Adipose tissue (tissue), 3 donors: ENCODE results near the gene ASCC1. TPM values are rescaled to one million over a fixed set of nuclear protein-coding genes. Genes with fewer than 3 reads are reported as not detected.
"Not testable (repeated sequence)": the region's sequence is repeated elsewhere in the genome, so short reads cannot be mapped to it uniquely, and the experiment has no call there.

Experiments
- H3K27ac ChIP-seq: one replicate; pipeline ENCODE4 v1.5.1; 2013; ENCODE audit warnings: low read depth, low read length
- whole genome bisulfite sequencing, 3 donors: extraction: QIAGEN DNeasy Blood & Tissue Kit; methylation state at CpG; one replicate each; pipeline ENCODE4 v1.1.7; 2013; 5-methylcytosine and 5-hydroxymethylcytosine counted together
- polyA plus RNA-seq, 3 donors: library from polyadenylated mRNA; stranded (reverse); fragments of 200-250 nt; gene quantifications; one replicate each; pipeline ENCODE4 v1.2.3, GENCODE V29; 2013
- donor health status: healthy with polysubstance abuse.
- donor health status: Bipolar disorder and iron deficiency.
- donor health status: healthy.

ASCC1 gene
- polyA plus RNA-seq, 3 donors: 13.3 to 34.1 (median 18.0) TPM

DNA sequence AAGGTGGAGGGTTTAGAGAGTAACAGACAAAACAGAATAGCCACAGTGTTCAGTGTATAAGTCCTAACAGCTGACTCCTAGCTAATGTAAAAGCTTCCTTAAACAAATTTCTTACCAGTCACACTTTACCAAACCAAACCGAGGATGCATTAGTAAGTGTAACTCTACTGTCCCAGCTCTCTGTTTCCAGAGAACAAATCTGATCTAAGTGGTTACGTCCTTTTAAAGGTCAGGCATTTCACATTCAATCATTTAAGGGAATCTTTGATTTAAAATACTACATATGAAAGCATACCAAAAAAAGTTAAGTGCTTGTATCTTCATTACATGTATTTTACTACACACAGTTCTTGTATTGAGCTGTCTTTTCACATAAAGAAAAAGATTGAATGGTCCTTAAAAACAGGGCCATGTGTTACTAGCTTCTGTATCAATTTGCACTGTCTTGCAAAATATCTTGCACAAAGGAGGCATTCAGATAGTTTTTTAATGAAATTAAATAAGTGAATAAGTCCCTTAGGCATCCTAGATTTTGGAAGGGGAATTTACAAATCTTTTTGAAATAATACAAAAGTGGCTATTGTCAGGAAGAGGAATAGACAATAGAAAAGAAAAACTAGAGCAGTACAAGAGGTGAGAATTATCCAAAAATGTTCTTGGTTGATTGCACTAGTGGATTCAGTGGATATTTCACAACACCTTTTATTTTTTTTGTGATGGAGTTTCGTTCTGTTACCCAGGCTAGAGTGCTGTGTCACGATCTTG, 69.3 kb downstream of the ASCC1 start:
- 65 to 90% (median 68%) methylated on average over 4 of the region's 4 CpGs for WGBS, 3 donors
- no peak overlapping the region for H3K27ac ChIP-seq

DNA sequence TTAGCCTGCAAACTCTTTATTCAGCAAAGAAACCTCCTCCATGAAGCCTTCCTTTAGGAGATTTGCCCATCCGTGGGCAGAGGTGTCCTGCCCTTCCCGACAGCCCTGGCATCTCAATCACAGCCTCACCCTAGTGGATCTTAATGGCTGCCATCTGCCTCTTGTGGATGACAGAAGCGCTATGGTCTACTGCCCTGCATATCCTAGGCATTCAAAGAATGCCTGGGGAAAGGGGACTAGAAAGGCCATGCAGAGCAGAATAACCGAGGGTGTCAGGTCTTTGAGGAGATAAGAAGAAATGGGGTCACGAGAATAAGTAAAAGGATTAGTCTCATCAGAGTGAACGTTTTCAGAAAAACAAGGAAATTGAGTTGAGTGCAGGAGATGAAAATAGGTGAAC, 70.0 kb downstream of the ASCC1 start:
- no peak overlapping the region for H3K27ac ChIP-seq

DNA sequence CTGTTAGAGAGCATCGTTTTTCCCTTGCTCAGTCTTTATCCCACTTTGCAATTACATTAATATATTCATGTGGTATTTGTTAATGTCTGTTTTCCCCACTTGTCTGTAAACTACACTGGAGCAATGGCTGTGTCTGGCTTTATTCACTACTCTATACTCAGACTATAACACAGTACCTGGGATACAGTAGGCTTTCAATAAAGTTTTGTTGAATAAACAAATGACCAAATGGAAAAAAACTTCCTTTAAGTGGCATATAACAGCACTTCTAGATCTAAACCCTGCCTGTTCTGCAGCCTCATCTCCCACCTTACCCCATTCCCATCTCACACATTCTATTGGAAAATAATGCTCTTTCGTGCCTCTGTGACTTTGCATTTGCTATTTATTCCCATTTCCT, 70.4 kb downstream of the ASCC1 start:
- 80 to 86% (median 84%) methylated on average over 2 of the region's 2 CpGs for WGBS, 3 donors

More for the DNA sequence above, 70.0 kb downstream of the ASCC1 start:
- 82 to 85% (median 82%) methylated on average over 6 of the region's 6 CpGs for WGBS, 3 donors

DNA sequence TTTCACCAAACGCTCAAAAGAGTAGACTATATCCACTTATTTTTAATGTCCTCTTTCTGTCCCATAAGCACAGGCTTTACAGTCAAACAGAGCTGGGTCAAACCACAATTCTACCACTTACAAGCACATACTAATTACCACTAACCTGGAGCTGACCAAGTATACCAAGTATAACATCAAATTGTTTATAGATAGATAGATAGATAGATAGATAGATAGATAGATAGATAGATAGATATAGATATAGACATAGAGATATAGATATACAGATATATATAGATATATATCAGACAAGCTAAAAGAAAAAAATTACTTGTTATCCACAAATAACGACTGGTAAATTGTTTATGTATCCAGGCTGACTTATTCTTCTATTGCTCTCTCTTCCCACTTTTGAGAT, 75.2 kb downstream of the ASCC1 start:
- 90 to 94% (median 91%) methylated on average over 2 of the region's 2 CpGs for WGBS, 3 donors
- no peak overlapping the region for H3K27ac ChIP-seq

More for the DNA sequence above, 70.4 kb downstream of the ASCC1 start:
- H3K27ac ChIP-seq: no peak overlapping the region

DNA sequence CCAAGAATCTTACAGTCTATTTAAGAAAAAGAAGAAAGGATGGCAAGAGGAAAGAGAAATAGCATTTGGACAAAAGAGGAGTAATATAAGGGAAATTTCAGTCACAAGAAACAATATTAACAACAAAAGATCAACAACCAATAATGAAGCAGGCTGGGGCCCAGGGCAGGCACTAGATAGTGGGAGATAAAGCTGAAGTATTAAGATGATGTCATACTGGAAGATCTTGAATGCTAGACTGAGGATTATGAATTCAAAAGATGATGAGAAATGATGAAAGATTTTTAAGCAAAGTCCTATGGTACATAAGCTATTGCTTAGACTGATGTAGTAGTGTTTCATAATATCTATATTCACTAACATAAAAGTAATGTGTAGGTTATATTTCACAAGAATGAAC, 75.9 kb downstream of the ASCC1 start:
- H3K27ac ChIP-seq: no peak overlapping the region

DNA sequence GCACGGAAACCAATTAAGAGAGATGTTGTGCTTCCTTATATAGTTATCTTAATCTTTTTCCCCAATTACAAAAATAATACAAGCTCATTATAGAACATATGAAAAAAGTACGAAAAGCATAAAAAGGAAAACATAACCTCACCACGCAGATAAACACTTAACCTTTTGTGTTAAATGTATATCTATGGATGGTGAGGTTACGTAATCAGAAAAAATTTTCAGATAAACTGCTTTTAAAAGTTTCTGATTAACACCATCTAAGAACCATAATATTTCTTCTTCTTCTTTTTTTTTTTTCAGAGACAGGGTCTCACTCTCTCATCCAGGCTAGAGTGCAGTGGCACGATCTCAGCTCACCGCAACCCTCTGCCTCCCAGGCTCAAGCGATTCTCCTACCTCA, 78.5 kb downstream of the ASCC1 start:
- WGBS, 3 donors: 95 to 98% (median 97%) methylated on average over 7 of the region's 7 CpGs
- H3K27ac ChIP-seq: no peak overlapping the region

DNA sequence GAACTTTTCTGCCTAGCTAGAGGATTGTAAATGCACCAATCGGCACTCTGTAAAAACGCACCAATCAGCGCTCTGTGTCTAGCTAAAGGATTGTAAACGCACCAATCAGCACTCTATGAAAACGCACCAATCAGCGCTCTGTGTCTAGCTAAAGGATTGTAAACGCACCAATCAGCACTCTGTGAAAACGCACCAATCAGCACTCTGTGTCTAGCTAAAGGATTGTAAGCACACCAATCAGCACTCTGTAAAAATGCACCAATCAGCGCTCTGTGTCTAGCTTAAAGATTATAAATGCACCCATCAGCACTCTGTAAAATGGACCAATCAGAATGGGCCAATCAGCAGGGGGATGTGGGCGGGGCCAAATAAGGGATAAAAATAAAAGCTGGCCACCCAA, 79.9 kb downstream of the ASCC1 start:
- WGBS, 3 donors: 96 to 98% (median 97%) methylated on average over 10 of the region's 10 CpGs
- H3K27ac ChIP-seq: not testable (repeated sequence)

DNA sequence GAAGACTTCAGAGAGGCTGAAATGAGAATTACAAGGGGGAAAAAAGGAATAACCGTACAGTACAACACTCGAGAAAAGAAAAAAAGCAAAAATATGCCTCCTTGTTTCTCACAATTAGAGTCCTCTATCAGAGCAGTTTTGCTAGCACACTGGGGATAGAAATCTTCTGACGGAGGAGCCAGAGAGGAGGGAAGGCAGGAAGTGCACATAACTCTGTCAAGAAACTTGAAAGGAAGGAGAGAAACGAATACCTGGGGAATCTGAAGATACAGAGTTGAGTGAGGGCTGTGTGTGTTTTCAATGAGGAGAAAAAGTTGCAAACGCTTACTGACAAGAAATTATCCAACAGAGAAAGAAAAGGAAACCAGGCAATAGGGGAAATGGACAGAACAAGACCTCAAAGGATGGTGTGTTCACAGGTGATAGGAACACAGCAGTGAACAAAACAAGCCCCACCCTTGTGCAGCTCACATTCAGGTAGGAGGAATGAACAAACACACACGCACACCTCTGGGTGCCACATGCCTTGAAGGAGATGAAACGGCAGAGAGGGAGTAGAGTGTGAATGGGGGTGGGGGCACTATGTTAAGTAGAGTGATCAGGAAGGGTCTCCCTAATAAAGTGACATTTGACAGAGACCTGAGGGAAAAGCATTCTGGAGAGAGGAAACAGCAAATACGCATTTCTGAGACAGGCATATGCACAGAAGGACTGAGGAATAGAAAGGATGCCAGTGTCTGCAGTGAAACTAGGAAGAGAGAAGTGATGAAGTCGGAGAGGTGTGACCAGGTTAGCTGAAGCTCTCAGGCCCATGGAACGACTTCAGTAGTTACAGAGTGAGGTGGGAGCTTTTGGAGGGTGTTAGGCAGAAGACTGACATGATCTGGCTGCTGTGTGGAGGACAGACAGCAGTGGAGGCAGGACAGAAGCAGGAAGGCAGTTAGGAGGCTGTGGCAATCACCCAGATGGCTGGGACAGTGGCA, 81.0 kb downstream of the ASCC1 start:
- no peak overlapping the region for H3K27ac ChIP-seq
- WGBS, 3 donors: 71 to 80% (median 73%) methylated on average over 10 of the region's 10 CpGs

DNA sequence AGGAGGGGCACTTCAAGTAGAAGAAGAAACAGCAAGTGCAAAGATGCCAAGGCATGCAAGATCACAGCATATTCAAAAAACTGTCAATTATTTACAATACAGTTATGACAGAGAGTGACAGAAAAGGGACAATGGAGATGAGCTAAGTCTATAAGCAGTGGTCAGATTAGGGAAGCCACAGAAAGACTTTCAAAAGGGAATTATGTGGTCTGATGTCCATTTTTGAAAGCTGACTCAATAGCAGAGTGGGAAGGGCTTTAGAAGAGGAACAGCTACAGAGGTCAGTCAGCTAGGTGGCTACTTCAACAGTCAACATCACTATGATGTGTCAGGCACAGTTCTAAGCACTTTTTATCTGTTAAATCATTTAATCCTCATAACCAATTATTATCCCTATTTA, 82.6 kb downstream of the ASCC1 start:
- no peak overlapping the region for H3K27ac ChIP-seq

DNA sequence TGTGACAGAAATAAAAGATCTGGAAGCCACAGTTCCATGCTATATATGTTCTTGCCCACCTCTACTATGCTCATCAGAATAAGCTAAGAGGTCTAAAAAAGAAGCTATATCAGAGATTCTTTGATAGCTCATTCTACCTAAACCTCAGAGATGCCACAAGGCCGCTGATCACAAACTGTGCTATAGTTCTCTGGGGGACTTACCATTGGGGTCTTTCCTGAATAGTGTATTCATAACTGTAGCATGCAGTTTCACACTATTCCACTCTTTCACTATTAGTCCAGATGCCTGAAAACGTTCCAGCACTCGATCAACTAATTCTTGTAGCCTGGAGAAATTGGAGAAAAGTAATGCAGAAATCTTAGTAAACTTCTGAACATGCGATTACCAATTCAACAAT, 83.2 kb downstream of the ASCC1 start:
- H3K27ac ChIP-seq: no peak overlapping the region
- 88 to 94% (median 91%) methylated on average over 4 of the region's 4 CpGs for WGBS, 3 donors

DNA sequence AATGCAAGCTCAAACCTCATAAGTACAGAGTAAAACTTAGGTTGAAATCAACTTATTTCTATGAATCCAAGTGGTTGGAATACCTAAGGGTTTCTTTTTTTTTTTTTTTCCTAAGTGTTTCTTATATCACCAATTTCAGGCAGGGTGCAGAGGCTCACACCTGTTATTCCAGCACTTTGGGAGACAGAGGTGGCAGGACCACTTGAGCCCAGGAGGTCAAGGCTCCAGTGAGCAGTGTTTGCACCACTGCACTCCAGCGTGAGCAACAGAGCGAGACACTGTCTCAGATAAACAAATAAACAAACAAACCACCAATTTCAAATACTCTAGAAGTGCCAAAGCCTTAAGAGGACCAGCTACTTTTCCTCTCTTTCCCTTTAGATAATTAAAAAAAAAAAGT, 88.5 kb downstream of the ASCC1 start:
- 96 to 98% (median 96%) methylated on average over 2 of the region's 2 CpGs for WGBS, 3 donors
- H3K27ac ChIP-seq: no peak overlapping the region

DNA sequence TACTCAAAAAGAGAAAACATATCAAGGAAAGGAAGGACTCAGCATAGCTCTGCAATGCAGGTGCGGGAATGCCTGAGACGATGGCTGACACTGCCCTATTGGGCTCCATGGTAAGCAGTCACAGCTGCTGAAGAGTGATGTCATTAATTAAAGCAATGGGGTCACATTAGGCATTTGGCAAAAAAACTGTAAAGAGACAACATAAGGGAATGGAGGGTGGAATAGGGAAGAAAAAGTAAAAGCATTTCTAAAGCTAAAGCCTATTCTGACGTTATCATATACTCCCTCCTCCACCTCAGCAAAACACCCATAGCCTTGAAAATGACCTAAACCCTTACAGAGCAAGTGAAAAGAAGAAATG, 89.2 kb downstream of the ASCC1 start:
- 97 to 99% (median 99%) methylated on average over 3 of the region's 3 CpGs for WGBS, 3 donors
- H3K27ac ChIP-seq: no peak overlapping the region

DNA sequence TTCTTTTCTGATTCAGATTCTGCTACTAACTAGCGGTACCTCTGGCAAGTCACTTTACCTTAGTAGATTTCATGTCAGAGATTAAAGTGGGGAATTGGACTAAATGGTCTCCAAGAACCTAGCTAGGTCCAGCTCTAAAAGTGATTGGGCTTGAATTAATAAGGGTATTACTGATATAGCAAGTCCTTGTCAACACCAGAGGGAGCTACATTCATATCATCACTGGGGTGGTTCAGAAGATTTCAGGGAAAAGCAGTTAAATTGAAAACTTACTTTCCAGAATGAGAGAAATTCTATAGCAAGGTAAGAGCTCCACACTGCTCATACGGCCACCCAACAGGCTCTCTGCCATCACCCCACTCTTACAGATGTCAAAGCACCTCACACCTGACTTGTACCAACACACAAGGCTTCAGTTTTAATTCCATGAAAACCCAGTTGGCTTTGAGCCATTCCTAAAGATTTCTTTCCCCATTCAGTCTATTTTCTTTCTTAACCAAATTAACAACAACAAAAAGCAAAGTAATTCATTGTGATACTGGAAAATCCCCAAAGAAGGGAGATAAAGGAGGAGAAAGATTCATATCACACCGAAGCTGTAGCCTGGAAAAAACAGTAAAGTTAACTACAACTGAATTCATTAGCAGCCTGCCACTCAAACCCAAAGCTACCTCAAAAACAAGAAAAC, 89.7 kb downstream of the ASCC1 start:
- WGBS, 3 donors: 90 to 97% (median 95%) methylated on average over 3 of the region's 3 CpGs
- H3K27ac ChIP-seq: no peak overlapping the region

DNA sequence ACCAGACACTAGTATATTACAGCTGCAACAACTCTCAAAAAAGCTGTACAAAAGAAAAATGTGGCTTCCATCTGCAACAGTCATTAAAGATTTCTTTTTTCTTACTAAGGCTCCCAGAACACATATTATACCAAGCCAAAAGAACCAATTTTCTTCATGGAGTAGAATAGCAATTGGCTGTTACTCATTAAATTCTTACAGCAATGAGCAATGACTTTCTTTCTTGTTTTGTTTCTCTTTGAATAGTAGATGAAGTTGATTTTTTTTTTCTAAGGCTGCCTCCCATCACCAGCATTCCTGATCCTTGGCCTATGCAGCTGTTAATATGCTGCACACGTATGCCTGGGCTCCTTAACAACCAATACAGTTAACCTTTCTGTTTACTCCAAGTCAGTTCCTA, 91.1 kb downstream of the ASCC1 start:
- H3K27ac ChIP-seq: no peak overlapping the region
- 62 to 82% (median 75%) methylated on average over 1 of the region's 1 CpG for WGBS, 3 donors

DNA sequence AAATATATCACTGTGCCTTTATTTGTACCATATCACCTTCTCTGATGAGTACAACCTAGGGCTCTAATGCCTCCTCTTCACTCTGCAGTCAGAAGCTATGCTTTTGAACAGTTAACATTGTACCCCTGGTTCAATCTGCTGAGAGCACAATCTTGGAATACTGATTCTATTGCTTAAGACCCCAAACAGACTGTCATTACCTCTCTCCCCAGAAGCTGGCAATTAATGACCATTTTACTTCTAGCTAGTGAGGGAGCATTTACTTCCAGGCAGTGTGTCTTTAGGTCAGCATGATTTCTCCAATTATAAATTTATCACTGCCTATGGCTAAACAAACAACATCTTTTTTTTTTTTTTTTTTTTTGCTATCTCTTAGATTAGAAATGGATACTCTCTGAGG, 91.7 kb downstream of the ASCC1 start:
- H3K27ac ChIP-seq: no peak overlapping the region

DNA sequence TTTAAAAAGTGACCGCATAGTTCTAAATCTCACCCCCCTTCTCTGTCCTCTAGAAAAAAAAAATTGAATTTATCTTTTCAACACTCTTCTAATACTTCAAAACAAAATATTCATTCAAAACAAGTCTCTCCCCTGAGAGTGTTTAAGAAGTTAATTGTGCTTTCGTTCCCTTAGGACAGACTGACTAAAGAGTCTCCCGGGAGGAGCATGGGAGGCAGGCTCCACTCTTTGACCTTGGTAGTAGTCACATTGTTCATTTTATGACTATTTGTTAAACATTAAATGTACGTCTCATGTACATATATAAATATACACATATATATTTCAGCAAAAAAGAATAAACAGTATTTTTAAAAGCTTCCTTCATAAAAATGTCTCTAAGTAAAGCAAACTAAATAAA, 92.5 kb downstream of the ASCC1 start:
- 83 to 85% (median 84%) methylated on average over 4 of the region's 4 CpGs for WGBS, 3 donors
- H3K27ac ChIP-seq: no peak overlapping the region

DNA sequence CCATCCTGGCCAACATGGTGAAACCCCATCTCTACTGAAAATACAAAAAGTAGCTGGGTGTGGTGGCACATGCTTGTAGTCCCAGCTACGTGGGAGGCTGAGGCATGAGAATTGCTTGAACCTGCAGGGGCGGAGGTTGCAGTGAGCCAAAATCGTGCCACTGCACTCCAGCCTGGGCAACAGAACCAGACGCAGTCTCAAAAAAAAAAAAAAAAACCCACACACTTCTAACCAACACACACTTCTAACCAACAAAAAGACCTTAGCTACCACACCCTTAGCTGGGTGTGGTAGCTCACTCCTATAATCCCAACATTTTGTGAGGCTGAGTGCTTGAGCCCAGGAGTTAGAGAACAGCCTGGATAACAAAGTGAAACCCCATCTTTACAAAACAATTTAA, 93.9 kb downstream of the ASCC1 start:
- WGBS, 3 donors: 94 to 96% (median 95%) methylated on average over 4 of the region's 4 CpGs
- H3K27ac ChIP-seq: no peak overlapping the region

DNA sequence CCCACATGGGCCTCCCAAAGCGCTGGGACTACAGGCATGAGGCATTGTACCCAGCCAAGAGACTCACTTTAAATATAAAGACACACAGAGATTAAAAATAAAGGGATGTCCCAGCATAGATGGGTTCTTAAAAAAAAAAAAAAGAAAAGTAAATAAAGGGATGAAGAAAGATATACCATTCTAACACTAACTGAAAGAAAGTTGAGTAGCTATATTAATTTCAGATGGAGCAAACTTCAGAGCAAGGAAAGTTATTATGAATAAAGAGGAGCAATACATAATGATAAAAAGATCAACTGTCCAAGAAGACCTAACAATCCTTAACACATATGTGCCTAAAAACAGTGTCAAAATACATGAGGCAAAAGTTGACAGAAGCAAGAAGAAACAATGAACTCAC, 94.7 kb downstream of the ASCC1 start:
- 97 to 100% (median 98%) methylated on average over 1 of the region's 1 CpG for WGBS, 3 donors
- H3K27ac ChIP-seq: no peak overlapping the region

DNA sequence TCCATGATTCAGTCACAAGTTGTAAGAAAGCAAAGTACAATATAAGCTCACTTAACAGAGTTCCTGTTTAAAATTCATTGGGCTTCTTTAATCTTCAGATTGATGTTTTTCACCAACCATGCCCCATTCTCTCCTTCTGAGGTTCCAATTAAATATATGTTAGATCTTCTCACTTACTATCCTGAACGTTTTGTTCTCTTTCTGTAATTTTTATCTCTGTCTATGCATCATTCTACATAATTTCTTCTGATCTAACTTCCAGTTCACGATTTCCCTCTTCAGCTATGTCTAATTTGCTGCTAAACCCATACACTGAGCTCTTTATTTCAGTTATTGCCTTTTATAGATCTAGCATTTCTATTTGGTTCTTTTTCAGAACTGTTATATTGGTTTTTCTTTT, 99.7 kb downstream of the ASCC1 start:
- 96 to 97% (median 97%) methylated on average over 2 of the region's 2 CpGs for WGBS, 3 donors
- no peak overlapping the region for H3K27ac ChIP-seq
